Endothelial cell of umbilical vein (primary cell): ENCODE results near the gene FAM13C.

Source experiments
- CTCF ChIP-seq, 2 donors: IDR thresholded peaks; 1 replicate in 1 of 2; 2 replicates in 1 of 2; pipeline ENCODE4 v1.5.1; 2011; ENCODE audit warnings: low read length in 2 of 2, mild to moderate bottlenecking in 2 of 2, moderate library complexity in 2 of 2, control low read depth in 1 of 2, inconsistent platforms in 1 of 2, low read depth in 1 of 2; ENCODE audit not compliant: insufficient read depth in 1 of 2; ENCODE audit errors: extremely low read depth in 1 of 2
- EZH2 ChIP-seq: IDR thresholded peaks from 2 replicates; pipeline ENCODE4 v1.6.1; 2012; ENCODE audit warnings: borderline replicate concordance, low read depth, mild to moderate bottlenecking, moderate library complexity, low read length, inconsistent platforms; ENCODE audit not compliant: severe bottlenecking
- MAX ChIP-seq: IDR thresholded peaks from 2 replicates; pipeline ENCODE4 v1.6.1; 2011; ENCODE audit not compliant: insufficient read depth, insufficient read length
- MYC ChIP-seq: IDR thresholded peaks from one replicate; pipeline ENCODE4 v1.6.1; 2011; ENCODE audit warnings: mild to moderate bottlenecking, low read depth, low read length
- POLR2A ChIP-seq: IDR thresholded peaks from 2 replicates; pipeline ENCODE4 v1.6.1; 2012; ENCODE audit warnings: low read depth, mild to moderate bottlenecking, control low read depth, low read length
- POLR2AphosphoS5 ChIP-seq: IDR thresholded peaks from 2 replicates; pipeline ENCODE4 v1.6.1; 2012; ENCODE audit warnings: low read depth, mild to moderate bottlenecking, control low read depth, low read length, moderate library complexity; ENCODE audit not compliant: insufficient read depth

GRCh38 chr10:59266321-59266720 lies 96.0 kb downstream of the FAM13C start:
- TF ChIP-seq CTCF (IDR thresholded peaks at IDR 0.05; ENCODE audit: extremely low read depth in 1 of 2, insufficient read depth in 1 of 2, low read depth in 1 of 2, low read length in 2 of 2): no peak
- TF ChIP-seq MAX: no peak
- no peak for TF ChIP-seq EZH2
- TF ChIP-seq MYC: no peak
- TF ChIP-seq POLR2AphosphoS5: no peak
- TF ChIP-seq POLR2A: no peak
